Osteoblast (primary cell): ENCODE results near the gene PAK1. TPM values are rescaled to one million over a fixed set of nuclear protein-coding genes. Genes with fewer than 3 reads are reported as not detected.

Experiments used
- DNase-seq: peaks from one replicate; pipeline ENCODE4 v3.0.0; 2011; ENCODE audit warnings: low spot score, mixed read lengths; ENCODE audit not compliant: insufficient read length; ENCODE audit errors: missing footprints
- H2AFZ ChIP-seq: 2 replicates; pipeline ENCODE4 v1.6.0; 2011; ENCODE audit warnings: mild to moderate bottlenecking, low read length
- H3K27ac ChIP-seq: 2 replicates; pipeline ENCODE4 v1.5.1; 2011; ENCODE audit warnings: mild to moderate bottlenecking, low read depth, low read length, moderate library complexity
- H3K27me3 ChIP-seq: 2 replicates; pipeline ENCODE4 v1.6.0; 2012; ENCODE audit warnings: mild to moderate bottlenecking, control low read depth, inconsistent platforms, low read length, moderate library complexity; ENCODE audit not compliant: insufficient read depth
- H3K36me3 ChIP-seq: 2 replicates; pipeline ENCODE4 v1.5.1; 2011; ENCODE audit warnings: mild to moderate bottlenecking, low read length, control low read depth, moderate library complexity; ENCODE audit not compliant: insufficient read depth
- H3K4me1 ChIP-seq: 2 replicates; pipeline ENCODE4 v1.5.1; 2011; ENCODE audit warnings: mild to moderate bottlenecking, low read length, control low read depth, moderate library complexity; ENCODE audit not compliant: insufficient read depth
- H3K4me2 ChIP-seq: 2 replicates; pipeline ENCODE4 v1.6.0; 2011; ENCODE audit warnings: mild to moderate bottlenecking, low read length; ENCODE audit not compliant: insufficient read depth
- H3K4me3 ChIP-seq: fragments of 200-600 bp; sonication (generic); 3 replicates; pipeline ENCODE4 v1.5.1; 2012; ENCODE audit warnings: mild to moderate bottlenecking, low read length, inconsistent platforms; ENCODE audit not compliant: insufficient read depth
- H3K79me2 ChIP-seq: 2 replicates; pipeline ENCODE4 v1.6.0; 2012; ENCODE audit warnings: mild to moderate bottlenecking, low read length, control low read depth, inconsistent platforms; ENCODE audit not compliant: insufficient read depth
- H3K9me3 ChIP-seq: 2 replicates; pipeline ENCODE4 v1.5.1; 2011; ENCODE audit warnings: low read depth, low read length, control low read depth
- H4K20me1 ChIP-seq: 2 replicates; pipeline ENCODE4 v1.6.0; 2012; ENCODE audit warnings: mild to moderate bottlenecking, low read length, control low read depth; ENCODE audit not compliant: insufficient read depth
- CTCF ChIP-seq: IDR thresholded peaks from 2 replicates; pipeline ENCODE4 v1.5.1; 2011; ENCODE audit warnings: mild to moderate bottlenecking, low read depth, low read length, moderate library complexity; ENCODE audit errors: extremely low read depth
- total RNA-seq: library from RNA; depleted of rRNA; stranded (reverse); fragments of >200 nt; gene quantifications from 2 replicates; pipeline ENCODE4 v1.2.3, GENCODE V29; 2012

The PAK1 gene
- total RNA-seq, 1 donor, result 34.4 TPM

GRCh38 chr11:77454867-77455655 lies 18.8 kb downstream of the PAK1 start:
- no peak for TF ChIP-seq CTCF
- no peaks in the 10 kb centered on the region for H3K79me2 ChIP-seq

GRCh38 chr11:77450227-77450626 lies 23.7 kb downstream of the PAK1 start:
- Histone ChIP-seq H3K4me1 (no peaks in the 10 kb centered on the region), H3K4me2 (no peak overlapping the region), H3K36me3 (no peaks in the 10 kb centered on the region), H3K79me2 (no peaks in the 10 kb centered on the region), H3K9me3 (no peaks in the 10 kb centered on the region), H4K20me1 (no peaks in the 10 kb centered on the region), H3K4me3 (no peak overlapping the region), H2AFZ (no peak overlapping the region), H3K27ac (no peak overlapping the region), H3K27me3 (peaks cover 10% of the 10 kb centered on the region)
- DNase-seq, result no peak
- no peak for TF ChIP-seq CTCF

More at GRCh38 chr11:77454867-77455655, 18.8 kb downstream of the PAK1 start:
- H2AFZ ChIP-seq, result no peak overlapping the region
- H3K4me3 ChIP-seq, result no peak overlapping the region
- no peak overlapping the region for H3K27ac ChIP-seq
- H3K4me1 ChIP-seq, result no peaks in the 10 kb centered on the region
- H3K9me3 ChIP-seq, result no peaks in the 10 kb centered on the region
- H4K20me1 ChIP-seq, result no peaks in the 10 kb centered on the region
- DNase-seq, result no peak
- no peaks in the 10 kb centered on the region for H3K36me3 ChIP-seq
- H3K4me2 ChIP-seq, result no peak overlapping the region
- peaks cover 28% of the 10 kb centered on the region for H3K27me3 ChIP-seq

- DNase-seq, result no peak
- Histone ChIP-seq H4K20me1 (no peaks in the 10 kb centered on the region), H3K4me3 (no peak overlapping the region)
These were observed 24.1 kb downstream of the PAK1 start for GRCh38 chr11:77449784-77450183.

More at GRCh38 chr11:77449784-77450183, 24.1 kb downstream of the PAK1 start:
- H3K9me3 ChIP-seq, result no peaks in the 10 kb centered on the region
- H2AFZ ChIP-seq, result no peak overlapping the region
- H3K27ac ChIP-seq, result no peak overlapping the region
- no peak for TF ChIP-seq CTCF
- H3K4me2 ChIP-seq, result no peak overlapping the region
- H3K36me3 ChIP-seq, result no peaks in the 10 kb centered on the region
- no peaks in the 10 kb centered on the region for H3K79me2 ChIP-seq
- H3K4me1 ChIP-seq, result no peaks in the 10 kb centered on the region
- H3K27me3 ChIP-seq, result peaks cover 9% of the 10 kb centered on the region
